Esophagus squamous epithelium (tissue), 5 donors: ENCODE data around the gene FABP6. TPM values are rescaled to one million over a fixed set of nuclear protein-coding genes. Genes with fewer than 3 reads are reported as not detected.

Source experiments
- DNase-seq: peaks from one replicate; lab custom pipeline; 2025; lab: John Stamatoyannopoulos, UW
- H3K27ac ChIP-seq, 4 donors: fragments of 200-600 bp; sonication (generic); one replicate each; pipeline ENCODE4 v1.5.1; 2016 to 2019; ENCODE audit warnings: mild to moderate bottlenecking in 1 of 4
- H3K27me3 ChIP-seq, 4 donors: fragments of 200-600 bp; sonication (generic); 1 replicate in 3 of 4; 2 replicates in 1 of 4; pipeline versions ENCODE4 v1.5.1 to v1.6.0; 2017 to 2021; ENCODE audit warnings: antibody characterized with exemption in 1 of 4
- H3K36me3 ChIP-seq, 3 donors: fragments of 200-600 bp; sonication (generic); one replicate each; pipeline ENCODE4 v1.5.1; 2016 to 2019
- H3K4me1 ChIP-seq, 3 donors: fragments of 200-600 bp; sonication (generic); one replicate each; pipeline ENCODE4 v1.5.1; 2017 to 2019
- H3K4me3 ChIP-seq, 4 donors: fragments of 200-600 bp; sonication (generic); 1 replicate in 3 of 4; 2 replicates in 1 of 4; pipeline ENCODE4 v1.5.1; 2016 to 2019; ENCODE audit warnings: mild to moderate bottlenecking in 2 of 4, moderate library complexity in 1 of 4
- H3K9me3 ChIP-seq, 3 donors: fragments of 200-600 bp; sonication (generic); one replicate each; pipeline ENCODE4 v1.5.1; 2016 to 2019
- CTCF ChIP-seq, 6 experiments: fragments of 450-650 bp in 4 of 6; fragments of 200-600 bp in 2 of 6; sonication (generic) in 2 of 6; IDR thresholded peaks; one replicate each; pipeline ENCODE4 v1.5.1; 2016 to 2019; ENCODE audit warnings: antibody characterized with exemption in 6 of 6, mild to moderate bottlenecking in 4 of 6, moderate library complexity in 4 of 6
- POLR2A ChIP-seq, 4 donors: fragments of 450-650 bp; IDR thresholded peaks; one replicate each; pipeline ENCODE4 v1.6.1; 2017; ENCODE audit warnings: antibody characterized with exemption in 4 of 4, mild to moderate bottlenecking in 4 of 4, moderate library complexity in 3 of 4
- WGBS, 2 donors: methylation state at CpG; one replicate each; pipeline ENCODE4 v1.1.5; 2018; 5-methylcytosine and 5-hydroxymethylcytosine counted together
- intact Hi-C: fragments of 100-400 bp; cut with DNase I; formaldehyde crosslinking; loops from one replicate; pipeline ENCODE4 v1.15.0; 2022
- total RNA-seq, 4 donors: library from RNA; depleted of rRNA; stranded (reverse); fragments of >200 nt; gene quantifications; one replicate each; pipeline ENCODE4 v1.1.0, GENCODE V29; 2016
- donor health status: DM: yes; HTN: yes; CAD: no.

FABP6 gene
- total RNA-seq, 4 donors from 2014 or later = 7.2 TPM; not detected in 3

DNA sequence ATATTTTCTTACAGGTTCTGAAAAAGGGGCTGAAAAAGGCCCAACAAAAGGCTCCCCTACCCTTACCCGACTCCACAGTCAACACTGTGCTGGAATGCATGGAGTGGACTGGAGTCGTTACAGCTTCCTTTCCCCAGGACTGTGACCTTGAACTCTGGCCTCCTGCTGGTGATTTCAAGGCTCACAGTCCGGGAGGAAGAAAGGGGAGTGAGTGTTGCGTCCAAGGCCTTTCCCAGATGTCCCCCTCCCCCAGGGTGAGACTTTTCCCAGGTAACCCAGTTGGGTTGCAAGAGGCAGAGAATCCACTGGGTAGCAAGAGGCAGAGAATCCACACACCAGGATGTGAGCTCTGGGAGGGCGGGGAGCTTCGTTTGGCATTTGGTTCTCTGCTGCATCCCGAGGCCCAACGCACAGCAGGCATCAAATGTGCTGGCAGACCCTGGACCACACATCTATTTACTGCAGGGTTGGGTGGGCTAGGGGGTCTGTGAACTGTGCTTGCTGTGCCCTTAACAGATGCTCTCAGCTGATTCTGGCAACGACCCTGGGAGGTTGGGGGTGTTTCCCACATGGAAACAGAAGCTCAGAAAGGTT is 37.5 kb downstream of the FABP6 start:
- DNase-seq = no peak
- 88 to 90% methylated on average over 5 to 6 of the region's 9 CpGs for WGBS, 2 donors
- Histone ChIP-seq H3K4me3 (no peak overlapping the region), H3K36me3 (no peaks in the 10 kb centered on the region), H3K27me3 (no peaks in the 10 kb centered on the region), H3K4me1 (peaks cover 12 to 44% (median 23%) of the 10 kb centered on the region in 3 donors), H3K27ac (no peak overlapping the region), H3K9me3 (no peaks in the 10 kb centered on the region)
- intact Hi-C loops = no loop called here
- TF ChIP-seq POLR2A (IDR thresholded peaks at IDR 0.05) = no peak
- no peak for TF ChIP-seq CTCF (IDR thresholded peaks at IDR 0.05)

GRCh38 chr5:160268121-160268520 is 38.8 kb downstream of the FABP6 start:
- no peaks in the 10 kb centered on the region for H3K27me3 ChIP-seq
- no peak for DNase-seq
- H3K36me3 ChIP-seq = no peaks in the 10 kb centered on the region
- TF ChIP-seq POLR2A (IDR thresholded peaks at IDR 0.05) (no peak), CTCF (IDR thresholded peaks at IDR 0.05) (no peak)
- no peak overlapping the region for H3K4me3 ChIP-seq
- H3K4me1 ChIP-seq = peaks cover 12 to 42% (median 26%) of the 10 kb centered on the region in 3 donors
- H3K27ac ChIP-seq = no peak overlapping the region
- intact Hi-C loops = no loop called here
- 82 to 92% methylated on average over 4 to 5 of the region's 5 CpGs for WGBS, 2 donors
- no peaks in the 10 kb centered on the region for H3K9me3 ChIP-seq

DNA sequence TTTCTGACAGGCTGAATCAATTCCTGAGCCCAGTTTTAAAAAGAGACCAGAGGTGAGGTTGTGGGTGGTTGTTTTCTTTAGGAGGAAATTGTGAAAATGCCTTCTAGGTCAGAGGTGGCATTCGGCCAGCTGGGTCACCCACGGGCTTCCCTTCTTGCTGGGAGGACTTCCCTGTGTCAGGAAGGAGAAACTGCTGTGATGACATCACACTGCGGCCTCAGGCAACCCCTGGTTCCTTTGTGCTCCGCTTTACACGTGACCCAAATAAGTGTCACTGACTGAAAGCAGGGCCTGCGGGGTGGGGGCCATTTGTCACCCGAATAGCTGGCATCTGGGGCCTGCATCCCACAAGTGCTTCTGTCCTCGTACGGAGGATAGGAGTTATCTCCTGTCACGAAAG is 39.7 kb downstream of the FABP6 start:
- Histone ChIP-seq H3K4me3 (no peak overlapping the region), H3K27ac (peak overlapping the region in 1 of 4 donors; percentile 23), H3K4me1 (peaks cover 12 to 42% (median 26%) of the 10 kb centered on the region in 3 donors), H3K36me3 (no peaks in the 10 kb centered on the region), H3K27me3 (no peaks in the 10 kb centered on the region), H3K9me3 (no peaks in the 10 kb centered on the region)
- peak; percentile 39 for DNase-seq
- 9 to 48% methylated on average over 4 to 5 of the region's 10 CpGs for WGBS, 2 donors
- TF ChIP-seq POLR2A (IDR thresholded peaks at IDR 0.05) (no peak), CTCF (IDR thresholded peaks at IDR 0.05) (no peak)
- intact Hi-C loops = no loop called here

DNA sequence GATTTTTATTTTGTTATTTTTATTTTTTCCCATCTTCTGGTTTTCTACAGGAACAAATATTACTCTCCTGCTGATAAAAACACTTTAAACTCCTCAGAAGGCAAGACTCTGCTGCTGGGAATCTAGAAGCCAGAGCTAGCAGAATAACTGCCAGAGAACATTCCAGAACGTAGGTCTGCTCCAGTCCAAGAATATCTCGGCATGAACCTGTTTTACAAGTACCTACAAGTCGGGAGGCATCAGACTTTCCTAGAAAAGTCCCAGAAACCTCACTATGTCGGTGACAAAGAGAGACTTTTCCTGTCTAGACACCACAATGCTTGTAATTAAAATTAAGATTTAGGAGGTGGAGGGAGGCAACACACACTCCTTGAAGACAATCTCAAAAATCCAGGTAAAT is 41.4 kb downstream of the FABP6 start:
- Histone ChIP-seq H3K4me1 (peaks cover 12 to 42% (median 26%) of the 10 kb centered on the region in 3 donors), H3K9me3 (no peaks in the 10 kb centered on the region), H3K27ac (peak overlapping the region; percentile 64 to 82 (median 78)), H3K27me3 (no peaks in the 10 kb centered on the region), H3K4me3 (no peak overlapping the region), H3K36me3 (no peaks in the 10 kb centered on the region)
- TF ChIP-seq CTCF (IDR thresholded peaks at IDR 0.05) (no peak), POLR2A (IDR thresholded peaks at IDR 0.05) (no peak)
- DNase-seq = no peak
- intact Hi-C loops = no loop called here
- 29 to 36% methylated on average over 4 of the region's 4 CpGs for WGBS, 2 donors

GRCh38 chr5:160271396-160271795 is 42.1 kb downstream of the FABP6 start:
- Histone ChIP-seq H3K4me3 (no peak overlapping the region), H3K9me3 (no peaks in the 10 kb centered on the region), H3K27ac (peak overlapping the region; percentile 70 to 82 (median 78)), H3K36me3 (no peaks in the 10 kb centered on the region), H3K27me3 (no peaks in the 10 kb centered on the region), H3K4me1 (peaks cover 12 to 42% (median 26%) of the 10 kb centered on the region in 3 donors)
- TF ChIP-seq POLR2A (IDR thresholded peaks at IDR 0.05) (no peak), CTCF (IDR thresholded peaks at IDR 0.05) (no peak)
- 36 to 66% methylated on average over 6 to 8 of the region's 8 CpGs for WGBS, 2 donors
- DNase-seq = no peak
- intact Hi-C loops = no loop called here
